Psoas muscle (tissue), 8 donors: ENCODE data around the gene CACNA1D. TPM values are rescaled to one million over a fixed set of nuclear protein-coding genes. Genes with fewer than 3 reads are reported as not detected.

ENCODE experiments used
- ATAC-seq, 4 donors: fragments of 200-7000 bp; cut with Tn5 transposase; one replicate each; pipeline ENCODE4 v1.9.1; 2020; ENCODE audit warnings: moderate library complexity in 3 of 4, mild to moderate bottlenecking in 2 of 4
- DNase-seq, 2 donors: peaks; one replicate each; pipeline ENCODE4 v3.0.0-alpha.2; 2020
- H3K27ac ChIP-seq: fragments of 200-600 bp; one replicate; pipeline ENCODE4 v1.8.0; 2022
- H3K27me3 ChIP-seq, 3 donors: fragments of 200-600 bp in 1 of 3; one replicate each; pipeline versions ENCODE4 v1.6.1 to v1.8.0; 2013 to 2022; ENCODE audit warnings: low read length in 2 of 3, mild to moderate bottlenecking in 2 of 3, moderate library complexity in 1 of 3; ENCODE audit not compliant: insufficient read depth in 3 of 3
- H3K36me3 ChIP-seq, 2 donors: fragments of 200-600 bp in 1 of 2; one replicate each; pipeline versions ENCODE4 v1.6.1 to v1.8.0; 2013 to 2022; ENCODE audit warnings: low read depth in 1 of 2, mild to moderate bottlenecking in 1 of 2, moderate library complexity in 1 of 2; ENCODE audit not compliant: insufficient read depth in 1 of 2
- H3K4me1 ChIP-seq: fragments of 200-600 bp; one replicate; pipeline ENCODE4 v1.8.0; 2022
- H3K4me3 ChIP-seq: fragments of 200-600 bp; one replicate; pipeline ENCODE4 v1.8.0; 2022; ENCODE audit warnings: mild to moderate bottlenecking
- H3K9me3 ChIP-seq: fragments of 200-600 bp; one replicate; pipeline ENCODE4 v1.8.0; 2022
- WGBS, 3 donors: extraction: QIAGEN DNeasy Blood & Tissue Kit; methylation state at CpG; one replicate each; pipeline versions ENCODE4 v1.1.6 to v1.1.7; 2013; 5-methylcytosine and 5-hydroxymethylcytosine counted together
- intact Hi-C, 2 donors: fragments of 100-400 bp; cut with DNase I; formaldehyde crosslinking; loops; one replicate each; pipeline versions ENCODE4 v1.11.0 to v1.14.2; 2022
- polyA plus RNA-seq, 3 donors: library from polyadenylated mRNA; stranded (reverse); fragments of 200-250 nt; gene quantifications; one replicate each; pipeline ENCODE4 v1.2.3, GENCODE V29; 2013
- total RNA-seq, 4 donors: library from RNA; stranded (reverse); fragmentation: NEBNext Ultra II Directional in 2 of 4; extraction: Animal tissue kit (Norgen Biotek cat#: 25700) in 2 of 4; gene quantifications; one replicate each; pipeline versions ENCODE4 v1.2.1 to v1.2.4, GENCODE V29; 2021 to 2023
- TF ChIP-seq, protein P1 (sequence below): fragments of 200-600 bp; IDR thresholded peaks from one replicate; pipeline ENCODE4 v1.8.0; 2022; ENCODE audit warnings: antibody characterized with exemption
- donor health status: healthy with polysubstance abuse.
- donor health status: DM: no; HTN: no; CAD: no; lungs with moderate emphysema.
- donor health status: Bipolar disorder and iron deficiency.
- donor health status: healthy.
- donor health status: DM: yes; HTN: yes; CAD: no.
- donor health status: DM: no; HTN: no; CAD: no.
- donor health status: DM: no; HTN: no; CAD: no.
- donor health status: DM: yes; HTN: yes; CAD: no.

Gene CACNA1D
- total and polyA plus RNA-seq, 7 donors, result 0.05 to 0.82 (median 0.28) TPM; not detected in 2

DNA sequence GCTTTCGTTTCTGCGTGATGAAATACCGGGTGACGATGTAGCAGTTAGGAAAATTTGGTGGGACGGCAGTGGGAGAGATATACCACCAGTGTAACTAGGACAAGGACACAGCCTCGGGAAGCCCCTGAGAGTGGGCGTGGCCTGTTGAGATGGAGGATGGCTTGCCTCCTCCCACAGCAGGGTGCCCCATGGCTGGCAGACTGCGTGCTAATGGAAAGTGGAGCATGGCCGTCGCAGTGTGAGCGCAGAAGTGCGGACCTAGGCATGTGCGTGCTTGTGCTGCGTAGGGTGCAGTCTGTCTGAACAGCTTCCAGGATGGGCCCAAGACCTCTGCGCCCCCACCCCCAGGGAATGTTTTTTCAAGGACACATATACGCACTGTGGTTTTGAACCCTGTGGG lies 295.0 kb downstream of the CACNA1D start:
- Histone ChIP-seq H3K4me3 (no peak overlapping the region), H3K9me3 (no peaks in the 10 kb centered on the region), H3K27ac (no peak overlapping the region), H3K27me3 (peaks cover 0 to 21% (median 4%) of the 10 kb centered on the region in 3 donors), H3K4me1 (no peaks in the 10 kb centered on the region), H3K36me3 (no peaks in the 10 kb centered on the region)
- WGBS, 3 donors, result 82 to 87% (median 85%) methylated on average over 16 of the region's 16 CpGs
- intact Hi-C loops, result no loop called here
- TF ChIP-seq, protein P1, sequence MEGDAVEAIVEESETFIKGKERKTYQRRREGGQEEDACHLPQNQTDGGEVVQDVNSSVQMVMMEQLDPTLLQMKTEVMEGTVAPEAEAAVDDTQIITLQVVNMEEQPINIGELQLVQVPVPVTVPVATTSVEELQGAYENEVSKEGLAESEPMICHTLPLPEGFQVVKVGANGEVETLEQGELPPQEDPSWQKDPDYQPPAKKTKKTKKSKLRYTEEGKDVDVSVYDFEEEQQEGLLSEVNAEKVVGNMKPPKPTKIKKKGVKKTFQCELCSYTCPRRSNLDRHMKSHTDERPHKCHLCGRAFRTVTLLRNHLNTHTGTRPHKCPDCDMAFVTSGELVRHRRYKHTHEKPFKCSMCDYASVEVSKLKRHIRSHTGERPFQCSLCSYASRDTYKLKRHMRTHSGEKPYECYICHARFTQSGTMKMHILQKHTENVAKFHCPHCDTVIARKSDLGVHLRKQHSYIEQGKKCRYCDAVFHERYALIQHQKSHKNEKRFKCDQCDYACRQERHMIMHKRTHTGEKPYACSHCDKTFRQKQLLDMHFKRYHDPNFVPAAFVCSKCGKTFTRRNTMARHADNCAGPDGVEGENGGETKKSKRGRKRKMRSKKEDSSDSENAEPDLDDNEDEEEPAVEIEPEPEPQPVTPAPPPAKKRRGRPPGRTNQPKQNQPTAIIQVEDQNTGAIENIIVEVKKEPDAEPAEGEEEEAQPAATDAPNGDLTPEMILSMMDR, result no peak
- ATAC-seq, result no peak
- no peak for DNase-seq

DNA sequence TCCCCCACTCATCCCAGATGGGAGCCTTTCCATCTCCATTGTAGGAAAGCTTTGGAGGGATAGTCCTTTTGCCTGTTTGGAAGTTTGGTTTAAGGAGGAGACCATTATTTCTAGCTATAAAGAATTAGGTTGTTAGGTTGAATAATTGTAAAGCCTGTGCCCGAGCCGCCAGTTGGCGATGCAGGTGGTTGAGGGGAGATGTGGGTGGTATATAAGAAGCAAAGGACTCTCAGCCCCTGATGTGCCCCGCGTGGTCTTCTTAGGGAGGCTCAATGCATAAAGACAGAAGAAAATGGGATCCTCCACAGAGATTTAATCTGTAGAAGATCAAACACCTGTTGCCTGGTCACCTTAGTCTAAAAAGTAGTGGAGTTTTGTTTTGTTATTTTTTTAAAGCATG lies 296.1 kb downstream of the CACNA1D start:
- H3K27ac ChIP-seq, result no peak overlapping the region
- peaks cover 0 to 29% (median 4%) of the 10 kb centered on the region in 3 donors for H3K27me3 ChIP-seq
- H3K4me1 ChIP-seq, result no peaks in the 10 kb centered on the region
- 81 to 84% (median 82%) methylated on average over 5 of the region's 5 CpGs for WGBS, 3 donors
- no peak overlapping the region for H3K4me3 ChIP-seq
- intact Hi-C loops, result no loop called here
- DNase-seq (no peak), ATAC-seq (no peak)
- TF ChIP-seq, protein P1, result no peak
- no peaks in the 10 kb centered on the region for H3K9me3 ChIP-seq
- no peaks in the 10 kb centered on the region for H3K36me3 ChIP-seq

DNA sequence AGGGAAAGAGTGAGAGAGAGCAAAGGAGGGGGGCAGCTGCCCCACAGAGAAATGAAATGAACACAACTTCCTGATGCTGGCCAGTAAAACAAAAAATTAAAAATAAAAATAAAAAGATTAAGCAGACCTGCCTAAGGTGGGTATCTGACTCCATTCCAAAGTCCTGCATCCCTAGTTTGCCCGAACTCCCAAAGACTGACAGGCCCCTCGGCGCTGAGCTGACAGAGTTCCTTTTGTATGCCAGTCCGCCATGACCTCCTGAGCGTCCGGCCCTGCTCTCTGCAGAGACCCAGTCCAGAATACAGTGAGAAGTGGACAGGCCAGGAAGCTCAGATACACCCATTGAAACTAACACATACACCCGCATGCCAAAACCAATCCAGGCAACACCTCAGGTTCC lies 296.9 kb downstream of the CACNA1D start:
- no peak for DNase-seq
- no peaks in the 10 kb centered on the region for H3K36me3 ChIP-seq
- H3K9me3 ChIP-seq, result no peaks in the 10 kb centered on the region
- H3K27ac ChIP-seq, result no peak overlapping the region
- no peak for ATAC-seq
- H3K27me3 ChIP-seq, result peaks cover 0 to 38% (median 4%) of the 10 kb centered on the region in 3 donors
- no peaks in the 10 kb centered on the region for H3K4me1 ChIP-seq
- TF ChIP-seq, protein P1, result no peak
- intact Hi-C loops, result no loop called here
- H3K4me3 ChIP-seq, result no peak overlapping the region
- 74 to 86% (median 82%) methylated on average over 7 of the region's 7 CpGs for WGBS, 3 donors

DNA sequence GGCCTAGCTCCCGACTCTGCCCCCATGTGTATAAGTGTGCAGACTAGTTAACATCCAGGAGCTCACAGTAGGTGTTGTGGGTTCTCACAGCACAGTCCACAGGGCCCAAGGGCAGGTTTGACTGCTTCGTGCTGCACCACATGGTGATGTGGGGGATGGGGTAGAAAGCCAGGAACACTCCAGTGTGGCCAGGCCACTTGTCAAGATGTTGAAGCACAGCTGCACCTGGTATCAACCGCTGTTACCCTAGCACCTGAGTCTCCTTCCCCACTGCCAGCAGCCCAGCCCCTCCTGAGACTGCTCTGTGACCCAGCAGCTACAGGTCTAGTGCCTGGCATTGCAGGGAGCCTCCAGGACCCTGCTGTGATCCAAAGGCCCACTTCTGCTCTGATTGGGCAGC lies 298.5 kb downstream of the CACNA1D start:
- H3K36me3 ChIP-seq, result no peaks in the 10 kb centered on the region
- TF ChIP-seq, protein P1, result no peak
- ATAC-seq, result no peak
- H3K27ac ChIP-seq, result no peak overlapping the region
- no peak for DNase-seq
- no peaks in the 10 kb centered on the region for H3K4me1 ChIP-seq
- peaks cover 0 to 33% (median 4%) of the 10 kb centered on the region in 3 donors for H3K27me3 ChIP-seq
- no peak overlapping the region for H3K4me3 ChIP-seq
- 87 to 88% (median 87%) methylated on average over 3 of the region's 3 CpGs for WGBS, 3 donors
- no peaks in the 10 kb centered on the region for H3K9me3 ChIP-seq
- intact Hi-C loops, result no loop called here

DNA sequence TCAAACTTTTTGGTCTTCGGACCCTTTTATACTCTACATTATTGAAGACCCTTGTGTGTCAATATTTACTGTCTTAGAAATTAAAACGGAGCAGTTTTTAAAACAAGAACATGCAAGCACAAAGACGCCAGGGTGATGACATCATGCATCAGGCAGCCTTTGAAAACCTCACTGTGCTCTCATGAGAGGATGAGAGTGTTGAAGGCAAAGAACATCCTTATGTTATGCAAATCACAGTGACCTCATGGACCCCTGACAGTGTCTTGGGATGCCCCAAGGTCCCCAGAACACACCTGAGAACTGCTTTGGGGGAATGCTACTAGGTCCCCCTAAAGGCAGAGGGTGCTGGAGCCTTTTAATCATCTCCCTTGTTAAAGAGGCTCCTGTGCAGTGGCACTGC lies 300.2 kb downstream of the CACNA1D start:
- intact Hi-C loops, result no loop called here
- ATAC-seq, result no peak
- H3K4me1 ChIP-seq, result no peaks in the 10 kb centered on the region
- H3K27ac ChIP-seq, result no peak overlapping the region
- 60 to 73% (median 61%) methylated on average over 3 of the region's 3 CpGs for WGBS, 3 donors
- no peak overlapping the region for H3K4me3 ChIP-seq
- peaks cover 0 to 23% (median 0%) of the 10 kb centered on the region in 3 donors for H3K27me3 ChIP-seq
- DNase-seq, result no peak
- no peaks in the 10 kb centered on the region for H3K9me3 ChIP-seq
- no peaks in the 10 kb centered on the region for H3K36me3 ChIP-seq
- TF ChIP-seq, protein P1, result no peak
